Keratinocyte (primary cell): ENCODE results near the gene CEL. TPM values are rescaled to one million over a fixed set of nuclear protein-coding genes. Genes with fewer than 3 reads are reported as not detected.

Source experiments
- DNase-seq: peaks from one replicate; pipeline ENCODE4 v3.0.0-alpha.2; 2011; ENCODE audit warnings: low read depth, missing footprints, low spot score
- FAIRE-seq: peaks from 2 replicates; lab custom pipeline; 2011; peaks lifted over from hg19 to GRCh38; lab: Jason Lieb, UNC
- H2AFZ ChIP-seq: 2 replicates; pipeline ENCODE4 v1.6.0; 2012; ENCODE audit warnings: low read length, control low read depth, inconsistent platforms; ENCODE audit not compliant: control insufficient read depth
- H3K27ac ChIP-seq: 2 replicates; pipeline ENCODE4 v1.5.1; 2011; ENCODE audit warnings: low read length; ENCODE audit not compliant: control insufficient read depth, insufficient read depth
- H3K27me3 ChIP-seq: 3 replicates; pipeline ENCODE4 v1.6.0; 2011; ENCODE audit warnings: low read length; ENCODE audit not compliant: control insufficient read depth, insufficient read depth; ENCODE audit errors: extremely low read depth
- H3K36me3 ChIP-seq, 2 experiments: 2 replicates in 1 of 2; 3 replicates in 1 of 2; pipeline ENCODE4 v1.5.1; 2011; ENCODE audit warnings: low read length in 2 of 2, mild to moderate bottlenecking in 1 of 2; ENCODE audit not compliant: control insufficient read depth in 2 of 2, insufficient read depth in 2 of 2; ENCODE audit errors: extremely low read depth in 1 of 2
- H3K4me1 ChIP-seq: 3 replicates; pipeline ENCODE4 v1.5.1; 2011; ENCODE audit warnings: low read length; ENCODE audit not compliant: control insufficient read depth, insufficient read depth; ENCODE audit errors: extremely low read depth
- H3K4me2 ChIP-seq: 3 replicates; pipeline ENCODE4 v1.6.0; 2011; ENCODE audit warnings: low read depth, low read length; ENCODE audit not compliant: control insufficient read depth, insufficient read depth; ENCODE audit errors: extremely low read depth
- H3K4me3 ChIP-seq, 3 experiments: fragments of 200-600 bp in 1 of 3; sonication (generic) in 1 of 3; 2 replicates in 2 of 3; 3 replicates in 1 of 3; pipeline ENCODE4 v1.5.1; 2011 to 2016; ENCODE audit warnings: low read length in 3 of 3, mild to moderate bottlenecking in 3 of 3, control low read depth in 2 of 3, inconsistent platforms in 1 of 3, low read depth in 1 of 3, mixed read lengths in 1 of 3, mixed run types in 1 of 3, moderate library complexity in 1 of 3; ENCODE audit not compliant: control insufficient read depth in 2 of 3, insufficient read depth in 2 of 3; ENCODE audit errors: extremely low read depth in 1 of 3
- H3K79me2 ChIP-seq: 2 replicates; pipeline ENCODE4 v1.6.0; 2012; ENCODE audit warnings: low read length; ENCODE audit not compliant: control insufficient read depth, insufficient read depth
- H3K9ac ChIP-seq: 3 replicates; pipeline ENCODE4 v1.6.0; 2011; ENCODE audit warnings: low read length; ENCODE audit not compliant: control insufficient read depth, insufficient read depth; ENCODE audit errors: extremely low read depth
- H3K9me1 ChIP-seq: 3 replicates; pipeline ENCODE4 v1.6.0; 2011; ENCODE audit warnings: low read length; ENCODE audit not compliant: control insufficient read depth, insufficient read depth; ENCODE audit errors: extremely low read depth
- H3K9me3 ChIP-seq: 2 replicates; pipeline ENCODE4 v1.5.1; 2012; ENCODE audit warnings: low read depth, low read length; ENCODE audit not compliant: control insufficient read depth
- H4K20me1 ChIP-seq: 3 replicates; pipeline ENCODE4 v1.6.0; 2011; ENCODE audit warnings: low read length; ENCODE audit not compliant: control insufficient read depth, insufficient read depth; ENCODE audit errors: extremely low read depth
- CTCF ChIP-seq, 3 experiments: IDR thresholded peaks in 1 of 3; conservative IDR thresholded peaks in 1 of 3; optimal IDR thresholded peaks in 1 of 3; 2 replicates in 2 of 3; 3 replicates in 1 of 3; pipeline versions ENCODE3 to v1.5.1; 2011; ENCODE audit warnings: low read length in 3 of 3, mild to moderate bottlenecking in 3 of 3, moderate library complexity in 2 of 3, control low read depth in 1 of 3, inconsistent platforms in 1 of 3; ENCODE audit not compliant: insufficient read depth in 2 of 3; ENCODE audit errors: extremely low read depth in 1 of 3
- EZH2 ChIP-seq: IDR thresholded peaks from one replicate; pipeline ENCODE4 v1.6.1; 2012; ENCODE audit warnings: inconsistent platforms, mild to moderate bottlenecking, low read length, moderate library complexity
- dilution Hi-C: fragments of 300-500 bp; cut with MboI; formaldehyde crosslinking; loops from one replicate; pipeline ENCODE4 v1.7.0; 2020; ENCODE audit warnings: low sequenced_read_pairs; ENCODE audit not compliant: extremely low pct_ligation_motif_present
- polyA plus RNA-seq, 5 experiments: library from polyadenylated mRNA; depleted of rRNA in 3 of 5; stranded (reverse) in 3 of 5; stranded (forward) in 1 of 5; unstranded in 1 of 5; fragments of >200 nt; gene quantifications; 1 replicate in 1 of 5; 2 replicates in 3 of 5; 3 replicates in 1 of 5; pipeline versions ENCODE4 v1.2.1 to v1.2.3, GENCODE V29; 2011 to 2012; ENCODE audit warnings: missing spikeins in 2 of 5, low read depth in 1 of 5, low replicate concordance in 1 of 5

Gene CEL
- polyA plus RNA-seq, 1 donor (not counting 4 experiments of a cell fraction or from before 2014, with no cell fraction given) = 0.12 TPM

GRCh38 chr9:133050142-133050541 lies 11.6 kb upstream of the CEL start:
- Histone ChIP-seq H3K36me3 (peaks cover 26 to 31% of the 10 kb centered on the region in 2 experiments), H3K9me1 (no peaks in the 10 kb centered on the region)
- dilution Hi-C loops = no loop called here

DNA sequence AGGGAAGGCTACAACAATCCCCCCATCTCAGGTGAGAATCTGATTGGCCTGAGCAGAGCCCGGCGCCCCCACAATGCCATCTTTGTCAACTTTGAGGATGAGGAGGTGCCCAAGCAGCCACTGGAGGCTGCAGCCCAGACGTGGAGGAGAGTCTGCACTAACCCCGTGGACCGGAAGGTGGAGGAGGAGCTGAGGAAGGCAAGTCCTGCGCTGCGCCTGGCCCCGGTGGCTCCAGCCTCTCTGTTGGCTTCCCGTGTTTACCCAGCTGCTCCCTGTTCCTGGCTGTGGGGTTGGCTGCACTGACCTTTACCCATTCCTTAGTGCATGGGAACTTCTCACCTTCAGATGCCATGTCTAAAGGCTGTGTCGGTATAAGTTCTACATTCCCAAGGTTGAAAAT lies 11.0 kb upstream of the CEL start:
- H3K4me1 ChIP-seq = no peaks in the 10 kb centered on the region
- H4K20me1 ChIP-seq = peaks cover 3% of the 10 kb centered on the region
- no peaks in the 10 kb centered on the region for H3K9me1 ChIP-seq
- no peaks in the 10 kb centered on the region for H3K79me2 ChIP-seq
- FAIRE-seq = no peak
- no peak for TF ChIP-seq EZH2
- no peak for TF ChIP-seq CTCF (optimal IDR thresholded peaks at IDR 0.05 in 1 of 3, IDR thresholded peaks at IDR 0.05 in 1 of 3, conservative IDR thresholded peaks at IDR 0.05 in 1 of 3; ENCODE audit: extremely low read depth in 1 of 3, insufficient read depth in 2 of 3, low read length in 3 of 3)
- H3K27me3 ChIP-seq = no peaks in the 10 kb centered on the region
- peaks cover 24 to 30% of the 10 kb centered on the region in 2 experiments for H3K36me3 ChIP-seq
- dilution Hi-C loops = no loop called here
- no peak overlapping the region for H3K4me2 ChIP-seq
- no peak overlapping the region for H2AFZ ChIP-seq
- no peak overlapping the region for H3K9ac ChIP-seq
- no peak overlapping the region for H3K27ac ChIP-seq
- DNase-seq = no peak
- no peak overlapping the region for H3K4me3 ChIP-seq
- no peaks in the 10 kb centered on the region for H3K9me3 ChIP-seq

More at GRCh38 chr9:133050142-133050541, 11.6 kb upstream of the CEL start:
- Histone ChIP-seq H3K9me3 (no peaks in the 10 kb centered on the region), H3K27me3 (no peaks in the 10 kb centered on the region), H4K20me1 (peaks cover 3% of the 10 kb centered on the region), H2AFZ (no peak overlapping the region), H3K4me2 (no peak overlapping the region), H3K9ac (no peak overlapping the region), H3K4me1 (no peaks in the 10 kb centered on the region), H3K79me2 (no peaks in the 10 kb centered on the region), H3K27ac (no peak overlapping the region), H3K4me3 (no peak overlapping the region)
- FAIRE-seq (no peak), DNase-seq (no peak)
- no peak for TF ChIP-seq EZH2

DNA sequence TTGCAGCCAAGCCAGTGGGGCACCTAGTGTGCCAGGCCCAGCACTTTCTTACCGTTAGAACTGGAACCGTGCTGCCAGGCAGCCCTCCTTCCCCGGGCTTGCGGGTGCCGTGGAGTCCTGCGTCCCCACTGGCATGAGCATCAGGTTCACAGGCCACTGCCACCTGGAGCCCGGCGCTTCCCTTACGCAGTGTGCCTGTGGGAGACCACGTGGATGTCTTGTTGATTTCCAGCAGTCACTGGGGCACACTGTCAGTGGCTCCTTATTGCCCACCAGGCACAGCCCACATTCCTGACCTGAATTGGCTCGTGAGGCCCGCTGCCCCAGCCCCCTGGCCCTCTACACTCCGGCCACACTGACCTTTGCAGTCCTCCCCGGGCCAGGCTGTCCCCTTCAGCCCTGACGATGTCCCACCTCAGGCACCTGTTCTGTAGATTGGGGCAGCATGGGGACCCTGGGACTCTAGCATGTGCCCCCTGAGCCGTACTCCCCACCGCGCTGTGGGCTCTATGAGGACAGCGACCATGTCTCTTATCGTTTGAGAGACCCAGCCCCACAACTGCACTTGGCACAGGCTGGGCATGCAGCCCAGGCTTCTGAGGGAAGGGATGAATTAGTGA lies 10.4 kb upstream of the CEL start:
- no peak overlapping the region for H3K27ac ChIP-seq
- TF ChIP-seq EZH2 = no peak
- TF ChIP-seq CTCF (optimal IDR thresholded peaks at IDR 0.05 in 1 of 3, IDR thresholded peaks at IDR 0.05 in 1 of 3, conservative IDR thresholded peaks at IDR 0.05 in 1 of 3; ENCODE audit: extremely low read depth in 1 of 3, insufficient read depth in 2 of 3, low read length in 3 of 3) = no peak
- peaks cover 3% of the 10 kb centered on the region for H4K20me1 ChIP-seq
- H3K4me3 ChIP-seq = no peak overlapping the region
- no peak overlapping the region for H3K9ac ChIP-seq
- no peak overlapping the region for H2AFZ ChIP-seq
- H3K9me3 ChIP-seq = no peaks in the 10 kb centered on the region
- dilution Hi-C loops = no loop called here
- no peaks in the 10 kb centered on the region for H3K27me3 ChIP-seq
- peaks cover 3% of the 10 kb centered on the region for H3K4me1 ChIP-seq
- H3K4me2 ChIP-seq = no peak overlapping the region
- no peak for FAIRE-seq
- no peaks in the 10 kb centered on the region for H3K9me1 ChIP-seq
- peaks cover 23 to 31% of the 10 kb centered on the region in 2 experiments for H3K36me3 ChIP-seq
- DNase-seq = no peak
- no peaks in the 10 kb centered on the region for H3K79me2 ChIP-seq
